Kidney (tissue), 14 donors: ENCODE measurements around the gene SPATS2L. TPM values are rescaled to one million over a fixed set of nuclear protein-coding genes. Genes with fewer than 3 reads are reported as not detected.
"Not testable (repeated sequence)": the region's sequence is repeated elsewhere in the genome, so short reads cannot be mapped to it uniquely, and the experiment has no call there.

Source experiments
- DNase-seq, 5 donors: peaks; one replicate each; pipeline ENCODE4 v3.0.0-alpha.2; 2013 to 2020
- FAIRE-seq: peaks from 2 replicates; lab custom pipeline; 2012; peaks lifted over from hg19 to GRCh38; lab: Jason Lieb, UNC
- H3K27ac ChIP-seq, 2 donors: one replicate each; pipeline ENCODE4 v1.7.0; 2013; ENCODE audit warnings: low read depth in 2 of 2, low read length in 2 of 2, inconsistent platforms in 1 of 2
- H3K27me3 ChIP-seq: one replicate; pipeline ENCODE4 v1.7.1; 2013; ENCODE audit warnings: low read length, inconsistent platforms; ENCODE audit not compliant: control insufficient read depth, insufficient read depth
- H3K36me3 ChIP-seq, 3 donors: one replicate each; pipeline versions ENCODE4 v1.7.0 to v1.7.1; 2013; ENCODE audit warnings: low read length in 3 of 3, control low read depth in 1 of 3, inconsistent platforms in 1 of 3; ENCODE audit not compliant: insufficient read depth in 3 of 3, control insufficient read depth in 2 of 3
- H3K4me1 ChIP-seq, 3 donors: one replicate each; pipeline versions ENCODE4 v1.7.0 to v1.7.1; 2013; ENCODE audit warnings: low read length in 3 of 3, inconsistent platforms in 1 of 3, low read depth in 1 of 3; ENCODE audit not compliant: control insufficient read depth in 2 of 3, insufficient read depth in 2 of 3
- H3K4me3 ChIP-seq, 3 donors: one replicate each; pipeline versions ENCODE4 v1.7.0 to v1.8.1; 2013; ENCODE audit warnings: low read length in 3 of 3, control low read depth in 1 of 3, inconsistent platforms in 1 of 3
- H3K9ac ChIP-seq, 3 donors: one replicate each; pipeline versions ENCODE4 v1.7.0 to v1.7.1; 2013; ENCODE audit warnings: low read length in 3 of 3, control low read depth in 1 of 3, inconsistent platforms in 1 of 3
- H3K9me3 ChIP-seq, 3 donors: one replicate each; pipeline versions ENCODE4 v1.7.0 to v1.7.1; 2013; ENCODE audit warnings: low read length in 3 of 3, control low read depth in 1 of 3, inconsistent platforms in 1 of 3; ENCODE audit not compliant: control insufficient read depth in 2 of 3, insufficient read depth in 1 of 3
- intact Hi-C: fragments of 100-400 bp; cut with DNase I; formaldehyde crosslinking; loops from one replicate; pipeline ENCODE4 v1.11.1; 2022
- polyA plus RNA-seq: library from polyadenylated mRNA; stranded (reverse); fragments of 350-450 nt; fragmentation: Illumina TruSeq; extraction: RNeasy Lipid Tissue Mini Kit (QIAGEN cat#74804); gene quantifications from one replicate; pipeline ENCODE4 v1.2.3, GENCODE V29; 2014; ENCODE audit warnings: low read depth, low replicate concordance; ENCODE audit not compliant: insufficient read depth
- total RNA-seq: library from RNA; stranded (reverse); fragmentation: NEBNext Ultra II Directional; extraction: Animal tissue kit (Norgen Biotek cat#: 25700); gene quantifications from one replicate; pipeline ENCODE4 v1.2.1, GENCODE V29; 2021
- TF ChIP-seq, protein P1 (sequence below): IDR thresholded peaks from 3 replicates; pipeline ENCODE4 v1.5.1; 2012; ENCODE audit warnings: mild to moderate bottlenecking, moderate library complexity, borderline replicate concordance; ENCODE audit not compliant: insufficient read depth; ENCODE audit errors: extremely low read depth
- donor health status: control.
- donor health status: control.
- donor health status: control.
- donor health status: control.
- donor health status: control.
- donor health status: DM: yes; HTN: yes; CAD: no.
- donor health status: Normal renal cell carcinoma (clear cell type).

Gene SPATS2L
- total and polyA plus RNA-seq, 2 donors from 2014 or later = 86.1 to 166 TPM

DNA sequence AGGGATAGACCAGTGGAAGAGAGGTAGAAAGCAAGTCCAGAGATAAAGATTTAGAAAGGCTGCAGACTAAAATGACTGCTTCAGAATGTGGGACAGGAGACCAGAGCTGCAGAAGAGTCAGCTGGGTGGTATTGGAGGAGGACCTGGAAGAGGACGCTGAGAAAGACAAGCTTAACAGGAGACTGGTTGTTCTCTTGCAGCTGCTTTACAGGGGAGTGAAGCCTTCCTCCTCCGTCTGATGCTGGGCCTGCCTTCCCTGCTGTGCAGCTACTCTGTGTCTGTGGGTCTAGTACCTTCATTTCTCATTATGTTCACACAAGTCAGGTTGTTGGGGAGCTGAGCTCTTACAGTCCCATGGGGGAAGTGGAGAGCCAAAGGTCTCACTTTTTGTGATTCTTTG lies 35.7 kb downstream of the SPATS2L start:
- H3K4me3 ChIP-seq = no peak overlapping the region
- H3K4me1 ChIP-seq = peaks cover 0 to 21% (median 4%) of the 10 kb centered on the region in 3 donors
- intact Hi-C loops = no loop called here
- H3K27ac ChIP-seq = no peak overlapping the region
- no peaks in the 10 kb centered on the region for H3K9me3 ChIP-seq
- H3K9ac ChIP-seq = no peak overlapping the region
- H3K36me3 ChIP-seq = no peaks in the 10 kb centered on the region
- TF ChIP-seq, protein P1, sequence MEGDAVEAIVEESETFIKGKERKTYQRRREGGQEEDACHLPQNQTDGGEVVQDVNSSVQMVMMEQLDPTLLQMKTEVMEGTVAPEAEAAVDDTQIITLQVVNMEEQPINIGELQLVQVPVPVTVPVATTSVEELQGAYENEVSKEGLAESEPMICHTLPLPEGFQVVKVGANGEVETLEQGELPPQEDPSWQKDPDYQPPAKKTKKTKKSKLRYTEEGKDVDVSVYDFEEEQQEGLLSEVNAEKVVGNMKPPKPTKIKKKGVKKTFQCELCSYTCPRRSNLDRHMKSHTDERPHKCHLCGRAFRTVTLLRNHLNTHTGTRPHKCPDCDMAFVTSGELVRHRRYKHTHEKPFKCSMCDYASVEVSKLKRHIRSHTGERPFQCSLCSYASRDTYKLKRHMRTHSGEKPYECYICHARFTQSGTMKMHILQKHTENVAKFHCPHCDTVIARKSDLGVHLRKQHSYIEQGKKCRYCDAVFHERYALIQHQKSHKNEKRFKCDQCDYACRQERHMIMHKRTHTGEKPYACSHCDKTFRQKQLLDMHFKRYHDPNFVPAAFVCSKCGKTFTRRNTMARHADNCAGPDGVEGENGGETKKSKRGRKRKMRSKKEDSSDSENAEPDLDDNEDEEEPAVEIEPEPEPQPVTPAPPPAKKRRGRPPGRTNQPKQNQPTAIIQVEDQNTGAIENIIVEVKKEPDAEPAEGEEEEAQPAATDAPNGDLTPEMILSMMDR = no peak
- FAIRE-seq (no peak), DNase-seq (no peak)
- H3K27me3 ChIP-seq = no peaks in the 10 kb centered on the region

- TF ChIP-seq, protein P1 = no peak
- Histone ChIP-seq H3K4me3 (no peak overlapping the region), H3K36me3 (no peaks in the 10 kb centered on the region), H3K9me3 (no peaks in the 10 kb centered on the region), H3K27ac (no peak overlapping the region), H3K9ac (no peak overlapping the region), H3K4me1 (peaks cover 0 to 17% (median under 1%) of the 10 kb centered on the region in 3 donors), H3K27me3 (no peaks in the 10 kb centered on the region)
- intact Hi-C loops = no loop called here
- DNase-seq = no peak
- FAIRE-seq = no peak
These were observed 36.2 kb downstream of the SPATS2L start for GRCh38 chr2:200342654-200343053.

DNA sequence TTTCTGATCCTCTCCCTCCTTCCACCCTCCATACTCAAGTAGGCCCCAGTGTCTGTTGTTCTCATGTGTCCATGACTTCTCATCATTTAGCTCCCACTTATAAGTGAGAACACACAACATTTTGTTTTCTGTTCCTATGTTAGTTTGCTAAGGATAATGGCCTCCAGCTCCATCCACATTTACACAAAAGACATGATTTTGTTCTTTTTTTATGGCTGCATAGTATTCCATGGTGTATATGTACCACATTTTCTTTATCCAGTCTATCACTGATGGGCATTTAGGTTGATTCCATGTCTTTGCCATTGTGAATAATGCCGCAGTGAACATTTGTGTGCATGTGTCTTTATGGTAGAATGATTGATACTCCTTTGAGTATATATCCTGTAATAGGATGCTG lies 37.7 kb downstream of the SPATS2L start:
- H3K27me3 ChIP-seq, FAIRE-seq, H3K4me3 ChIP-seq, H3K9me3 ChIP-seq, H3K36me3 ChIP-seq, intact Hi-C loops, H3K4me1 ChIP-seq, H3K9ac ChIP-seq, H3K27ac ChIP-seq, DNase-seq: not testable (repeated sequence)

- H3K4me3 ChIP-seq = no peak overlapping the region
- FAIRE-seq (no peak), DNase-seq (no peak)
- H3K4me1 ChIP-seq = peaks cover 0 to 5% (median 2%) of the 10 kb centered on the region in 3 donors
- intact Hi-C loops = no loop called here
- TF ChIP-seq, protein P1 = no peak
- no peaks in the 10 kb centered on the region for H3K36me3 ChIP-seq
- H3K9ac ChIP-seq = no peak overlapping the region
- peak overlapping the region in 1 of 2 donors; percentile 7 for H3K27ac ChIP-seq
- no peaks in the 10 kb centered on the region for H3K9me3 ChIP-seq
- no peaks in the 10 kb centered on the region for H3K27me3 ChIP-seq
These were observed 39.5 kb downstream of the SPATS2L start for GRCh38 chr2:200345975-200346374.
